Cardiac muscle cell (in vitro differentiated cells and primary cell): ENCODE results near the gene STAG1. TPM values are rescaled to one million over a fixed set of nuclear protein-coding genes. Genes with fewer than 3 reads are reported as not detected.

Source experiments
- DNase-seq, 2 donors: peaks; one replicate each; pipeline versions ENCODE4 v3.0.0 to v3.0.0-alpha.2; 2010 to 2017; ENCODE audit warnings: low read depth in 1 of 2, low spot score in 1 of 2
- H3K27ac ChIP-seq: fragments of 200-600 bp; sonication (generic); 2 replicates; pipeline ENCODE4 v1.5.1; 2016
- H3K27me3 ChIP-seq: fragments of 200-600 bp; sonication (generic); 2 replicates; pipeline ENCODE4 v1.6.0; 2016; ENCODE audit warnings: control low read depth
- H3K36me3 ChIP-seq: fragments of 200-600 bp; sonication (generic); 2 replicates; pipeline ENCODE4 v1.5.1; 2016; ENCODE audit warnings: control low read depth
- H3K4me1 ChIP-seq: fragments of 200-600 bp; sonication (generic); 2 replicates; pipeline ENCODE4 v1.8.1; 2017; ENCODE audit warnings: low read depth, mild to moderate bottlenecking, mixed run types
- H3K4me3 ChIP-seq: fragments of 200-600 bp; sonication (generic); 2 replicates; pipeline ENCODE4 v1.5.1; 2016; ENCODE audit warnings: mild to moderate bottlenecking
- H3K9me3 ChIP-seq: fragments of 200-600 bp; sonication (generic); 2 replicates; pipeline ENCODE4 v1.5.1; 2017; ENCODE audit warnings: low read depth, mild to moderate bottlenecking, control low read depth
- polyA plus RNA-seq: library from polyadenylated mRNA; unstranded; fragments of >200 nt; fragmentation: Nextera tagmentation; extraction: Ambion mirVana; gene quantifications from 2 replicates; pipeline ENCODE4 v1.2.1, GENCODE V29; 2016
- total RNA-seq: library from RNA; depleted of rRNA; stranded (reverse); fragments of >200 nt; gene quantifications from 2 replicates; pipeline ENCODE4 v1.2.3, GENCODE V29; 2016
- TF ChIP-seq, protein P1 (sequence below): IDR thresholded peaks from 2 replicates; pipeline ENCODE4 v1.5.1; 2012; ENCODE audit warnings: low read depth, mild to moderate bottlenecking, low read length

Gene STAG1
- total and polyA plus RNA-seq, 2 experiments from 2014 or later: 12.7 to 18.3 TPM

- DNase-seq: no peak
- H3K4me3 ChIP-seq: no peak overlapping the region
- TF ChIP-seq, protein P1, sequence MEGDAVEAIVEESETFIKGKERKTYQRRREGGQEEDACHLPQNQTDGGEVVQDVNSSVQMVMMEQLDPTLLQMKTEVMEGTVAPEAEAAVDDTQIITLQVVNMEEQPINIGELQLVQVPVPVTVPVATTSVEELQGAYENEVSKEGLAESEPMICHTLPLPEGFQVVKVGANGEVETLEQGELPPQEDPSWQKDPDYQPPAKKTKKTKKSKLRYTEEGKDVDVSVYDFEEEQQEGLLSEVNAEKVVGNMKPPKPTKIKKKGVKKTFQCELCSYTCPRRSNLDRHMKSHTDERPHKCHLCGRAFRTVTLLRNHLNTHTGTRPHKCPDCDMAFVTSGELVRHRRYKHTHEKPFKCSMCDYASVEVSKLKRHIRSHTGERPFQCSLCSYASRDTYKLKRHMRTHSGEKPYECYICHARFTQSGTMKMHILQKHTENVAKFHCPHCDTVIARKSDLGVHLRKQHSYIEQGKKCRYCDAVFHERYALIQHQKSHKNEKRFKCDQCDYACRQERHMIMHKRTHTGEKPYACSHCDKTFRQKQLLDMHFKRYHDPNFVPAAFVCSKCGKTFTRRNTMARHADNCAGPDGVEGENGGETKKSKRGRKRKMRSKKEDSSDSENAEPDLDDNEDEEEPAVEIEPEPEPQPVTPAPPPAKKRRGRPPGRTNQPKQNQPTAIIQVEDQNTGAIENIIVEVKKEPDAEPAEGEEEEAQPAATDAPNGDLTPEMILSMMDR: no peak
- no peaks in the 10 kb centered on the region for H3K36me3 ChIP-seq
- H3K4me1 ChIP-seq: peaks cover 14% of the 10 kb centered on the region
- H3K27ac ChIP-seq: peak overlapping the region; percentile 28
- H3K27me3 ChIP-seq: no peaks in the 10 kb centered on the region
- H3K9me3 ChIP-seq: no peaks in the 10 kb centered on the region
These were observed 87.4 kb downstream of the STAG1 start for GRCh38 chr3:136664771-136665170.

GRCh38 chr3:136661282-136661681 lies 90.9 kb downstream of the STAG1 start:
- Histone ChIP-seq H3K4me1 (peaks cover 21% of the 10 kb centered on the region), H3K27me3 (no peaks in the 10 kb centered on the region), H3K36me3 (no peaks in the 10 kb centered on the region), H3K27ac (no peak overlapping the region), H3K4me3 (no peak overlapping the region), H3K9me3 (no peaks in the 10 kb centered on the region)
- DNase-seq: no peak
- TF ChIP-seq, protein P1: no peak

- Histone ChIP-seq H3K36me3 (no peaks in the 10 kb centered on the region), H3K9me3 (no peaks in the 10 kb centered on the region), H3K27me3 (no peaks in the 10 kb centered on the region), H3K4me3 (no peak overlapping the region), H3K27ac (peak overlapping the region; percentile 41), H3K4me1 (peaks cover 16% of the 10 kb centered on the region)
- peak; percentile 25 to 78 for DNase-seq
- TF ChIP-seq, protein P1: no peak
These were observed 93.1 kb downstream of the STAG1 start for GRCh38 chr3:136658946-136659682.

DNA sequence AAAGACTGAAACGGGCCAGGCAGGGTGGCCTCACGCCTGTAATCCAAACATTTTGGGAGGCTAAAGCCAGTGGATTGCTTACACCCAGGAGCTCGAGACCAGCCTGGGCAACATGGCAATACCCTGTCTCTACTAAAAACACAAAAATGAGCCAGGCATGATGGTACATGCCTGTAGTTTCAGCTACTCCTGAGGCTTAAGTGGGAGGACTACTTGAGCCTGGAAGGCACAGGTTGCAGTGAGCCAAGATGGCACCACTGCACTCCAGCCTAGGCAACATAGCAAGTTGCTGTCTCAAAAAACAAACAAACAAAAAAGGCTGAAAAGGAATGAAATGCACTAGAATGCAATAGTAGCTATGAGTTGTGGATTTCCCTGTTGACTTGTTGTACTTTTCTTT lies 94.7 kb downstream of the STAG1 start:
- TF ChIP-seq, protein P1: no peak
- H3K4me3 ChIP-seq: no peak overlapping the region
- no peaks in the 10 kb centered on the region for H3K9me3 ChIP-seq
- no peaks in the 10 kb centered on the region for H3K27me3 ChIP-seq
- DNase-seq: no peak
- peaks cover 7% of the 10 kb centered on the region for H3K4me1 ChIP-seq
- H3K27ac ChIP-seq: no peak overlapping the region
- no peaks in the 10 kb centered on the region for H3K36me3 ChIP-seq

DNA sequence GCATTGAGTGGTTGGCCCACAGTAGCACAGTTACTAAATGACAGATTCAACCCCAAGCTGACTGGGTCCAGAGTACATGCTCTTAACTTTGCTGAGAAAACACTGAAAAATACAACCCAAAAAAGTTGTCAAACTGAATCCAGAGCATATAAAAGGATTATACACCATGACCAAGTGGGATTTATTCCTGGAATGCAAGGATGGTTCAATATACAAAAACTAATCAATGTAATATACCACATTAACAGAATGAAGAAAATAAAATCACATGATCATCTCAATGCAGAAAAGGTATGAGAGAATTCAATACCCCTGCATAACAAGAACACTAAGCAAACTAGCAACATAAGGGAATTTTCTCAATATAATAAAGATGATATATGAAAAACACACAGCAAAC lies 98.5 kb downstream of the STAG1 start:
- Histone ChIP-seq H3K9me3 (no peaks in the 10 kb centered on the region), H3K4me3 (no peak overlapping the region), H3K27me3 (no peaks in the 10 kb centered on the region), H3K36me3 (no peaks in the 10 kb centered on the region), H3K27ac (no peak overlapping the region), H3K4me1 (no peaks in the 10 kb centered on the region)
- DNase-seq: no peak
- TF ChIP-seq, protein P1: no peak
